ENCODE results near the gene NTHL1.

The NTHL1 gene

DNA sequence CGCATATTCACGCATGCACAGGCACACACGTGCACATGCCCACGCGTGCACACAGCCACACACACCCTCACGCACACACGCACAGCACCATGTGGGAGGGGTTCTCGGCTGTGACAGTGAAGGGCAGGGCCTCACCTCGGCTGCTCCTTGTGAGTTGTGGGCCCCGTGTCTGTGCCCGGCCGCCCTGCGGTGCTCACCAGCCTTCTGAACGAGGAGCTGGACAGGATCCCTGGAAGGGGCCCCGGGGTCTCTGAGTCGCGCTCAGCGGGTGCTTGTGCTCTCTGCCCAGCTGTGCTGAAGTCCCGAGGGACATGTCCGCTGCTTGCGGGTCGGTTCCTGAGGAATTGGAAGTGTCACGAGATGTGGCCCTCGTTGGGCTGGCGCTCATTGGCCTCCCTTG is 16.2 kb upstream of the NTHL1 start:
- H3K9me3 ChIP-seq (replicated peaks; ENCODE audit: insufficient read depth, low read length): no peaks in the 10 kb centered on the region
- no peak overlapping the region for H3K9ac ChIP-seq (ENCODE audit: low read length)
- no peaks in the 10 kb centered on the region for H3K4me1 ChIP-seq (ENCODE audit: low read length)
- H3K79me2 ChIP-seq (ENCODE audit: low read length): no peaks in the 10 kb centered on the region
- H3K27me3 ChIP-seq (replicated peaks; ENCODE audit: insufficient read depth, low read length): no peaks in the 10 kb centered on the region
- H3K4me2 ChIP-seq (ENCODE audit: low read depth, low read length): no peak overlapping the region
- no peak overlapping the region for H3K4me3 ChIP-seq (ENCODE audit: low read length)
- no peak for DNase-seq
- no peaks in the 10 kb centered on the region for H3K36me3 ChIP-seq (replicated peaks; ENCODE audit: insufficient read depth, low read length)
- H3F3A ChIP-seq (ENCODE audit: insufficient read depth, low read length): no peaks in the 10 kb centered on the region
- no peak for TF ChIP-seq EZH2phosphoT487 (IDR thresholded peaks at IDR 0.05; ENCODE audit: low read length)
- H2AFZ ChIP-seq (ENCODE audit: low read length): no peak overlapping the region
- no peaks in the 10 kb centered on the region for H4K20me1 ChIP-seq (ENCODE audit: insufficient read depth, low read length)
- no peak overlapping the region for H3K27ac ChIP-seq (ENCODE audit: low read length)
- H3K9me2 ChIP-seq (replicated peaks; ENCODE audit: insufficient read depth, low read length): no peaks in the 10 kb centered on the region

DNA sequence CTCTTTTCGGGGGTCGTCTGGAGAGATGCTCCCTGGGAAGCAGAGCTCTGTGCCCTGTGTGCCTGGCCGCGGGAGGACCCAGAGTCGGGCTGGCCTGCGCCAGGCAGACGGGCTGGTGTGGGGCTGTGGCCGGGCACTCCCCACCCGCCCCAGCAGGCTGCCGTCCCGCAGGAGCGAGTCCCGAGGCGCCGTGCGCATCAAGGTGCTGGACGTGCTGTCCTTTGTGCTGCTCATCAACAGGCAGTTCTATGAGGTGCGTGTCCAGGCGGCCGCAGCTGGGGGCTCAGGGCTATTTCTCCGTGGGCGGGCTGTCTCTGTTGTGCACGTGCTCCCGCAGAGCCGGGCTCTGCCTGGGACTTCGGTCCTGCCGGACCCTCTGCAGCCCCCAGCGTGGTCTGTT is 15.2 kb upstream of the NTHL1 start:
- Histone ChIP-seq H3K4me3 (ENCODE audit: low read length) (no peak overlapping the region), H3K27ac (ENCODE audit: low read length) (no peak overlapping the region), H3F3A (ENCODE audit: insufficient read depth, low read length) (no peaks in the 10 kb centered on the region), H2AFZ (ENCODE audit: low read length) (no peak overlapping the region), H4K20me1 (ENCODE audit: insufficient read depth, low read length) (no peaks in the 10 kb centered on the region), H3K36me3 (replicated peaks; ENCODE audit: insufficient read depth, low read length) (no peaks in the 10 kb centered on the region), H3K9ac (ENCODE audit: low read length) (no peak overlapping the region), H3K79me2 (ENCODE audit: low read length) (no peaks in the 10 kb centered on the region), H3K9me2 (replicated peaks; ENCODE audit: insufficient read depth, low read length) (no peaks in the 10 kb centered on the region), H3K4me2 (ENCODE audit: low read depth, low read length) (no peak overlapping the region), H3K4me1 (ENCODE audit: low read length) (no peaks in the 10 kb centered on the region), H3K9me3 (replicated peaks; ENCODE audit: insufficient read depth, low read length) (no peaks in the 10 kb centered on the region), H3K27me3 (replicated peaks; ENCODE audit: insufficient read depth, low read length) (no peaks in the 10 kb centered on the region)
- no peak for DNase-seq
- TF ChIP-seq EZH2phosphoT487 (IDR thresholded peaks at IDR 0.05; ENCODE audit: low read length) (no peak), EZH2 (optimal IDR thresholded peaks at IDR 0.05; ENCODE audit: low read depth, low read length) (no peak)
- TF ChIP-seq, protein P1, sequence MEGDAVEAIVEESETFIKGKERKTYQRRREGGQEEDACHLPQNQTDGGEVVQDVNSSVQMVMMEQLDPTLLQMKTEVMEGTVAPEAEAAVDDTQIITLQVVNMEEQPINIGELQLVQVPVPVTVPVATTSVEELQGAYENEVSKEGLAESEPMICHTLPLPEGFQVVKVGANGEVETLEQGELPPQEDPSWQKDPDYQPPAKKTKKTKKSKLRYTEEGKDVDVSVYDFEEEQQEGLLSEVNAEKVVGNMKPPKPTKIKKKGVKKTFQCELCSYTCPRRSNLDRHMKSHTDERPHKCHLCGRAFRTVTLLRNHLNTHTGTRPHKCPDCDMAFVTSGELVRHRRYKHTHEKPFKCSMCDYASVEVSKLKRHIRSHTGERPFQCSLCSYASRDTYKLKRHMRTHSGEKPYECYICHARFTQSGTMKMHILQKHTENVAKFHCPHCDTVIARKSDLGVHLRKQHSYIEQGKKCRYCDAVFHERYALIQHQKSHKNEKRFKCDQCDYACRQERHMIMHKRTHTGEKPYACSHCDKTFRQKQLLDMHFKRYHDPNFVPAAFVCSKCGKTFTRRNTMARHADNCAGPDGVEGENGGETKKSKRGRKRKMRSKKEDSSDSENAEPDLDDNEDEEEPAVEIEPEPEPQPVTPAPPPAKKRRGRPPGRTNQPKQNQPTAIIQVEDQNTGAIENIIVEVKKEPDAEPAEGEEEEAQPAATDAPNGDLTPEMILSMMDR (IDR thresholded peaks at IDR 0.05; ENCODE audit: low read length): no peak

DNA sequence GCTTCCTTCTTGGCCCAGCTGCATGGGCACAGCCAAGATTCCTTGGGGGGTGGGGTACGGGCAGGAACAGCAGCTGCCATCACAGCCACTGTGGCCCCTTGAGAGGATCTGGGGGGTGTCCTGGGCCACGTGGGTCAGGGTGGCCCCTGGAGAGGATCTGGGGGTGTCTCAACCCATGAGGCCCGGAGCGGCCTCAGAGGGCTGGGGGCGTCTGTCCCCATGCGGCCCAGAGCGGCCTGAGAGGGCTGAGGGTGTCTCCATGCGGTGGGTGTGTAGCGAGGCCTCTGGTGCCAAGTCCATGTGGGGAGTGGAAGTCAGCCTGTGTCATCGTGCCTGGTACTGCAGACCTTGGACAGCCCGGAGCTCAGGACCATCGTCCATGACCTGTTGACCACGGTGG is 13.9 kb upstream of the NTHL1 start:
- Histone ChIP-seq H3K9me3 (replicated peaks; ENCODE audit: insufficient read depth, low read length) (no peaks in the 10 kb centered on the region), H3K9ac (ENCODE audit: low read length) (no peak overlapping the region), H3K9me2 (replicated peaks; ENCODE audit: insufficient read depth, low read length) (no peaks in the 10 kb centered on the region), H3K79me2 (ENCODE audit: low read length) (no peaks in the 10 kb centered on the region), H3K36me3 (replicated peaks; ENCODE audit: insufficient read depth, low read length) (no peaks in the 10 kb centered on the region), H3F3A (ENCODE audit: insufficient read depth, low read length) (no peaks in the 10 kb centered on the region), H3K4me2 (ENCODE audit: low read depth, low read length) (no peak overlapping the region), H3K4me3 (ENCODE audit: low read length) (no peak overlapping the region), H3K27ac (ENCODE audit: low read length) (no peak overlapping the region), H2AFZ (ENCODE audit: low read length) (no peak overlapping the region), H4K20me1 (ENCODE audit: insufficient read depth, low read length) (no peaks in the 10 kb centered on the region), H3K27me3 (replicated peaks; ENCODE audit: insufficient read depth, low read length) (no peaks in the 10 kb centered on the region), H3K4me1 (ENCODE audit: low read length) (no peaks in the 10 kb centered on the region)
- TF ChIP-seq EZH2phosphoT487 (IDR thresholded peaks at IDR 0.05; ENCODE audit: low read length) (no peak), EZH2 (optimal IDR thresholded peaks at IDR 0.05; ENCODE audit: low read depth, low read length) (no peak)
- TF ChIP-seq, protein P1 (IDR thresholded peaks at IDR 0.05; ENCODE audit: low read length): no peak
- DNase-seq: no peak

DNA sequence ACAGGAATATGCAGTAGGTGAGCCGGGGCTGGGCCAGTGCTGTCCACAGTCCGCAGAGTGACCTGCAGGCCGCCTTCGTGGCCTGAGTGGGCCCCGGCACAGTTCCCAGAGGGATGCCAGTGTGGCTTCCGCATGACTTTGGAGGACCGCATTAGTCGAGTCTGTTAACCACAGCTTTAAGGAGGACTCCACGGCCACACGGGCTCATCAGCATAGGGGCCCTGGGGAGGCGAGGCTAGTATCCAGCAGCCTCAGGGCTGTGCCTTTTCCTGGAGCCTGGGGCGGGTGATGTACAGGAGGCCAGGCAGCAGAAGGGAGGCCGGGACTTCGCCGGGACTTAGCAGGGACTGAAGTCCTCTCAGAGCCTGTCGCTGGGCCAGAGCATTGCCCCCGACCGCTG is 13.4 kb upstream of the NTHL1 start:
- no peak overlapping the region for H3K4me3 ChIP-seq (ENCODE audit: low read length)
- H3F3A ChIP-seq (ENCODE audit: insufficient read depth, low read length): no peaks in the 10 kb centered on the region
- no peak overlapping the region for H3K27ac ChIP-seq (ENCODE audit: low read length)
- H3K4me1 ChIP-seq (ENCODE audit: low read length): no peaks in the 10 kb centered on the region
- no peaks in the 10 kb centered on the region for H3K27me3 ChIP-seq (replicated peaks; ENCODE audit: insufficient read depth, low read length)
- H3K4me2 ChIP-seq (ENCODE audit: low read depth, low read length): no peak overlapping the region
- H3K9me3 ChIP-seq (replicated peaks; ENCODE audit: insufficient read depth, low read length): no peaks in the 10 kb centered on the region
- H4K20me1 ChIP-seq (ENCODE audit: insufficient read depth, low read length): no peaks in the 10 kb centered on the region
- no peak overlapping the region for H2AFZ ChIP-seq (ENCODE audit: low read length)
- TF ChIP-seq EZH2phosphoT487 (IDR thresholded peaks at IDR 0.05; ENCODE audit: low read length) (no peak), EZH2 (optimal IDR thresholded peaks at IDR 0.05; ENCODE audit: low read depth, low read length) (no peak)
- H3K36me3 ChIP-seq (replicated peaks; ENCODE audit: insufficient read depth, low read length): no peaks in the 10 kb centered on the region
- no peaks in the 10 kb centered on the region for H3K79me2 ChIP-seq (ENCODE audit: low read length)
- no peaks in the 10 kb centered on the region for H3K9me2 ChIP-seq (replicated peaks; ENCODE audit: insufficient read depth, low read length)
- DNase-seq: no peak
- H3K9ac ChIP-seq (ENCODE audit: low read length): no peak overlapping the region

All from MM.1S (cell line).